Breast epithelium (tissue), 4 donors: ENCODE results near the gene PIM2. TPM values are rescaled to one million over a fixed set of nuclear protein-coding genes. Genes with fewer than 3 reads are reported as not detected.

Source experiments
- DNase-seq, 2 donors: peaks; one replicate each; pipeline ENCODE4 v3.0.0-alpha.2; 2019; ENCODE audit warnings: low spot score in 2 of 2
- H3K27ac ChIP-seq, 2 donors: fragments of 200-600 bp; sonication (generic) in 1 of 2; one replicate each; pipeline ENCODE4 v1.5.1; 2016 to 2019; ENCODE audit warnings: mild to moderate bottlenecking in 1 of 2
- H3K27me3 ChIP-seq, 2 donors: fragments of 200-600 bp; sonication (generic) in 1 of 2; one replicate each; pipeline versions ENCODE4 v1.5.1 to v1.6.0; 2017 to 2019; ENCODE audit warnings: control low read depth in 1 of 2, mild to moderate bottlenecking in 1 of 2
- H3K36me3 ChIP-seq: fragments of 200-600 bp; one replicate; pipeline ENCODE4 v1.5.1; 2019
- H3K4me1 ChIP-seq, 2 donors: fragments of 200-600 bp; sonication (generic); one replicate each; pipeline ENCODE4 v1.5.1; 2016 to 2019; ENCODE audit warnings: control low read depth in 1 of 2
- H3K4me3 ChIP-seq, 3 donors: fragments of 200-600 bp; sonication (generic); 1 replicate in 2 of 3; 2 replicates in 1 of 3; pipeline ENCODE4 v1.5.1; 2016 to 2019; ENCODE audit warnings: mild to moderate bottlenecking in 3 of 3, moderate library complexity in 2 of 3
- H3K9me3 ChIP-seq, 2 donors: fragments of 200-600 bp; sonication (generic) in 1 of 2; one replicate each; pipeline ENCODE4 v1.5.1; 2016 to 2019; ENCODE audit warnings: control low read depth in 1 of 2
- POLR2A ChIP-seq: fragments of 450-650 bp; IDR thresholded peaks from one replicate; pipeline ENCODE4 v1.6.1; 2016; ENCODE audit warnings: antibody characterized with exemption, mild to moderate bottlenecking, moderate library complexity
- POLR2AphosphoS5 ChIP-seq, 3 donors: sonication (generic); formaldehyde crosslinking; IDR thresholded peaks; one replicate each; pipeline ENCODE4 v1.6.1; 2017; ENCODE audit warnings: antibody characterized with exemption in 3 of 3
- intact Hi-C: fragments of 100-400 bp; cut with DNase I; formaldehyde crosslinking; loops from one replicate; pipeline ENCODE4 v1.15.1; 2023; ENCODE audit warnings: low total_unique reads
- total RNA-seq, 3 donors: library from RNA; depleted of rRNA; stranded (reverse); fragments of >200 nt; gene quantifications; one replicate each; pipeline ENCODE4 v1.1.0, GENCODE V29; 2016
- TF ChIP-seq, protein P1 (sequence below), 3 donors: fragments of 450-650 bp; IDR thresholded peaks; one replicate each; pipeline ENCODE4 v1.5.1; 2016 to 2017; ENCODE audit warnings: antibody characterized with exemption in 3 of 3, mild to moderate bottlenecking in 3 of 3, moderate library complexity in 3 of 3

PIM2 gene
- total RNA-seq, 3 donors from 2014 or later: 5.8 to 20.3 (median 7.6) TPM

GRCh38 chrX:48897157-48897624, 21.6 kb downstream of the PIM2 start:
- TF ChIP-seq POLR2A: no peak
- no peaks in the 10 kb centered on the region for H3K9me3 ChIP-seq
- peaks cover 0 to 29% of the 10 kb centered on the region in 2 donors for H3K27me3 ChIP-seq
- H3K4me1 ChIP-seq: no peaks in the 10 kb centered on the region
- intact Hi-C loops: loop anchor here (10.0 kb wide), 1 partner anchor 222 kb away; no protein-coding TSS in a partner anchor
- DNase-seq: peak; percentile 80 to 85
- no peaks in the 10 kb centered on the region for H3K36me3 ChIP-seq
- peak overlapping the region; percentile 63 to 78 (median 72) for H3K4me3 ChIP-seq
- H3K27ac ChIP-seq: peak overlapping the region; percentile 96 to 97

DNA sequence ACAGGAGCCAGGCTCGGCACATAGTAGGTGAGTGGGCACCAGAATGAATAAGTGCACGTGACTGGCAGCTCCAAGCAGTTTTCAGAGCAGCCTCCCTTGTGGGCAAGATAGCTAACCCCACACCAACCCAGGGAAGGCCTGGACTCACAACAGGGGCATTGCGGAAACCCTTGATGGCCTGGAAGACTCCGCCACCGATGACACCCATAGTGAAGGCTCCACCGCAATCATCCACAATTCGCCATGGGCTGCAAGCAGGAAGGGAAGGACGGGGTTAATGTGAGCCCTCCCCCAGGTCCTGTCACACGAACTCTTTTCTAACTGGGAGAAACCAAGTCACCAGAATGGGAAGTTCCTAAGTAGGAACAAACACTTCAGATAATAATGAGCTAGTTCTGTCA, 22.2 kb downstream of the PIM2 start:
- TF ChIP-seq POLR2AphosphoS5 (IDR thresholded peaks at IDR 0.05) (no peak), POLR2A (no peak)
- TF ChIP-seq, protein P1, sequence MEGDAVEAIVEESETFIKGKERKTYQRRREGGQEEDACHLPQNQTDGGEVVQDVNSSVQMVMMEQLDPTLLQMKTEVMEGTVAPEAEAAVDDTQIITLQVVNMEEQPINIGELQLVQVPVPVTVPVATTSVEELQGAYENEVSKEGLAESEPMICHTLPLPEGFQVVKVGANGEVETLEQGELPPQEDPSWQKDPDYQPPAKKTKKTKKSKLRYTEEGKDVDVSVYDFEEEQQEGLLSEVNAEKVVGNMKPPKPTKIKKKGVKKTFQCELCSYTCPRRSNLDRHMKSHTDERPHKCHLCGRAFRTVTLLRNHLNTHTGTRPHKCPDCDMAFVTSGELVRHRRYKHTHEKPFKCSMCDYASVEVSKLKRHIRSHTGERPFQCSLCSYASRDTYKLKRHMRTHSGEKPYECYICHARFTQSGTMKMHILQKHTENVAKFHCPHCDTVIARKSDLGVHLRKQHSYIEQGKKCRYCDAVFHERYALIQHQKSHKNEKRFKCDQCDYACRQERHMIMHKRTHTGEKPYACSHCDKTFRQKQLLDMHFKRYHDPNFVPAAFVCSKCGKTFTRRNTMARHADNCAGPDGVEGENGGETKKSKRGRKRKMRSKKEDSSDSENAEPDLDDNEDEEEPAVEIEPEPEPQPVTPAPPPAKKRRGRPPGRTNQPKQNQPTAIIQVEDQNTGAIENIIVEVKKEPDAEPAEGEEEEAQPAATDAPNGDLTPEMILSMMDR (IDR thresholded peaks at IDR 0.05): no peak
- intact Hi-C loops: loop anchor here (10.0 kb wide), 1 partner anchor 222 kb away; no protein-coding TSS in a partner anchor
- Histone ChIP-seq H3K4me3 (peak overlapping the region; percentile 63 to 78 (median 72)), H3K27ac (peak overlapping the region; percentile 96 to 97), H3K27me3 (peaks cover 0 to 29% of the 10 kb centered on the region in 2 donors), H3K36me3 (no peaks in the 10 kb centered on the region), H3K9me3 (no peaks in the 10 kb centered on the region), H3K4me1 (no peaks in the 10 kb centered on the region)
- no peak for DNase-seq

DNA sequence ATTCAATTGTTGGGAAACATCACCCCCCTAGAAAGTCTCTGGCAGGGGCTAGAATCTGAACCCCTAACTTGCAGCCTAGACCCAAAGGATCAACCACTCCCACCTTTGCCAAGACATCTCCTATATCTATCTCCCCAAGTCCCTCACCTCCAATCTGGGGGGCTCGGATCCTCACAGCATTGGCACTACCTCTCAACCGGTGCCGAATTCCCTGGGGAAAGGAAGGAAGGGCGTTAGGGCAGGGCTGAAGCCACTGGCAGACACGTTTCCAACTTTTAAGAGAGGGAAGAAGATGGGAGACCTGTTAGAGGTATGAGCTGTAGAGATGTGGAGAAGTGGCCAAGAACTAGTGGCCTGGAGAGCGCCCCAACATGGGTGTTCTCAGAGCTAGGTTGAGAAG, 23.9 kb downstream of the PIM2 start:
- Histone ChIP-seq H3K9me3 (no peaks in the 10 kb centered on the region), H3K27me3 (peaks cover 0 to 30% of the 10 kb centered on the region in 2 donors), H3K4me1 (no peaks in the 10 kb centered on the region), H3K4me3 (no peak overlapping the region), H3K27ac (no peak overlapping the region), H3K36me3 (no peaks in the 10 kb centered on the region)
- no peak for DNase-seq
- TF ChIP-seq POLR2AphosphoS5 (IDR thresholded peaks at IDR 0.05) (no peak), POLR2A (no peak)
- TF ChIP-seq, protein P1 (IDR thresholded peaks at IDR 0.05): no peak
- intact Hi-C loops: loop anchor here (10.0 kb wide), 1 partner anchor 220 kb away; no protein-coding TSS in a partner anchor

DNA sequence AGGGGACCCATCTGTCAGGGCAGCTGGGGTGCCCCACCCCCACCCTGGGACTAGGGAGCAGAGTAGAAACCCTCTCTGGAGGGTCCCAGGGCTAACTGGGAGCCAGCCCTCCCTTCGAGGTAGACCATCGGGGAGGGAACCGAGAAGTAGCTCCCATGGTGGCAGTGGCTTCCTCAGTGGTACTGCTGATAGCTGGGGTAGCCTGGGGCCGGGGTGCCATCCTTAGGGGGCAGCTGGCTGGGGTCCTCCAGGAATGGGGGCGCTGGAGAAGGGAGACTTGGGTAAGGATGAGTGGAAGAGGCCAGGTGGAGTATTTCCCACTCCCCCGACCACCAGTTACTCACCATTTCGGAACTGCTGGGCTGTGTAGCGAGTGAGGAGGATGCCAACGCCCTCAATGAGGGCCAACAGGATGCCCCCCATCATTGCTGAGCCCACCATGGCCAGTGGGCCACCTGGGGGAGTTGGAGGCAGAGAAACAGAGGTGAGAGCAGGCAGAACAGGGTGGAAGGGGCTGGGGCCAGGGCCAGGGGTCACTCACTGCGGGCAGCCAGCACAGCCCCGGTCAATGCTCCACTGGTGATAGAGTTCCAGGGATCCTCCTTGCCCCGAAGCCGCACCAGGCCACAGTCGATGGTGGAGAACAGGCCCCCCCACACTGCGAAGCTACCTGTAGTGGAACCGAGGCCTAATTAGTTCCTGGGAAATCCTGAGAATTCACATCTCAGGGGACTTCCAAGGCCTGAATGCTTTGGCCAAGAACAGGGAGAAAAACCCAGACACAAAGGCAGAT, 25.1 kb downstream of the PIM2 start:
- H3K4me1 ChIP-seq: no peaks in the 10 kb centered on the region
- no peak overlapping the region for H3K27ac ChIP-seq
- no peak for DNase-seq
- H3K27me3 ChIP-seq: peaks cover 0 to 30% of the 10 kb centered on the region in 2 donors
- TF ChIP-seq POLR2A (no peak), POLR2AphosphoS5 (IDR thresholded peaks at IDR 0.05) (no peak)
- TF ChIP-seq, protein P1 (IDR thresholded peaks at IDR 0.05): no peak
- no peaks in the 10 kb centered on the region for H3K9me3 ChIP-seq
- no peaks in the 10 kb centered on the region for H3K36me3 ChIP-seq
- H3K4me3 ChIP-seq: no peak overlapping the region
- intact Hi-C loops: loop anchor here (10.0 kb wide), 1 partner anchor 219 kb away; no protein-coding TSS in a partner anchor

DNA sequence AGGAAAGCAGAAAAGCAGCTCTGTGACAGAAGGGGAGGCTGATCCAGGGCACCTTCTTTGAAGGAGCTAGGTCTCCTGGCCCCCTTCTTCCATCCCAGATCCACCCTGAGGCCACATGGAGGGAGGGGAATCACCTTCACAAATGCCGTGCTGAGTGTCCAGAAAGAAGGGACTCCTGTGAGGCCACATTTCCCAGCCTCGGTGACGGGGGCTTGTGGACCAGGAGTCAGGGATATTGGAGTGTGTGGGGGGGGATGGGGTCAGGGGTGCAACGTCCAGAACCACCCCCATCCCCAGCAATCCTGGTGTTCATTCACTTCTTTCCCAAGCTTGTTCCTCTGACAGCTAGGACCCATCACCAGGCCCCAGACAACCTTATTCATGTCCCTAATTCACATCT, 25.9 kb downstream of the PIM2 start:
- H3K27me3 ChIP-seq: peaks cover 0 to 30% of the 10 kb centered on the region in 2 donors
- no peaks in the 10 kb centered on the region for H3K9me3 ChIP-seq
- no peak for DNase-seq
- H3K4me1 ChIP-seq: no peaks in the 10 kb centered on the region
- H3K36me3 ChIP-seq: no peaks in the 10 kb centered on the region
- no peak overlapping the region for H3K27ac ChIP-seq
- intact Hi-C loops: loop anchor here (10.0 kb wide), 1 partner anchor 218 kb away; no protein-coding TSS in a partner anchor
- no peak overlapping the region for H3K4me3 ChIP-seq
- TF ChIP-seq, protein P1 (IDR thresholded peaks at IDR 0.05): no peak
- TF ChIP-seq POLR2AphosphoS5 (IDR thresholded peaks at IDR 0.05) (no peak), POLR2A (no peak)
